Measurements from ENCODE around the gene MEP1B.
"Not testable (repeated sequence)": the region's sequence is repeated elsewhere in the genome, so short reads cannot be mapped to it uniquely, and the experiment has no call there.

Gene MEP1B

DNA sequence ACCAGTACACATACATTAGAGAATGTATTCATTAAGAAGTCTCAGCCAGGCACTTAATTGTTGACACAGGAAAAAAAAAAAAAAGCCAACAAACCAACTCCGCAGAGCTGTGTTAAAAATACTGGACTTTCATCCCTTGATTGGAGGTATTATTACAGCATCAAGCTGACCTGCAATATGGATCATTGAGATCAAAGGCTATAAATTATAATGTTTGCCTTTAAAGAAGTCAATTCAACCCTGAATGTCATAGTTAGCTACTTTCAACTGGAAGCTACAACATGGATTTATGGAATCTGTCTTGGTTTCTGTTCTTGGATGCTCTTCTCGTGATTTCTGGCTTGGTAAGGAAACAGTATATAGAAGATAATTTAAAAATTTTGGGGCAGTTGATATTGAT, at the start of gene MEP1B:
Gene MEP1B, plus strand, starts transcription at position 250 of the 400 bp plus-strand sequence. Its CDS starts 32 bp downstream, at position 282.
- TF ChIP-seq POLR2A (IDR thresholded peaks at IDR 0.05; ENCODE audit: low read depth, low read length) = no peak
- no peak for FAIRE-seq

GRCh38 chr18:32148185-32148870, 41.5 kb upstream of the MEP1B start:
- DNase-seq (ENCODE audit: insufficient read length, low spot score) = no peak
- no peak for TF ChIP-seq POLR2A (IDR thresholded peaks at IDR 0.05; ENCODE audit: low read depth, low read length)
- FAIRE-seq = no peak

More for the DNA sequence above, at the start of gene MEP1B:
- DNase-seq (ENCODE audit: insufficient read length, low spot score) = no peak

GRCh38 chr18:32152705-32153448, 37.0 kb upstream of the MEP1B start:
- no peak for TF ChIP-seq POLR2A (IDR thresholded peaks at IDR 0.05; ENCODE audit: low read depth, low read length)
- no peak for FAIRE-seq
- DNase-seq (ENCODE audit: insufficient read length, low spot score) = no peak

- TF ChIP-seq POLR2A (IDR thresholded peaks at IDR 0.05; ENCODE audit: low read depth, low read length) = no peak
- FAIRE-seq (no peak), DNase-seq (ENCODE audit: insufficient read length, low spot score) (no peak)
Observed at GRCh38 chr18:32156855-32157254, 33.0 kb upstream of the MEP1B start.

GRCh38 chr18:32157580-32157979, 32.3 kb upstream of the MEP1B start:
- no peak for TF ChIP-seq POLR2A (IDR thresholded peaks at IDR 0.05; ENCODE audit: low read depth, low read length)
- DNase-seq (ENCODE audit: insufficient read length, low spot score) (no peak), FAIRE-seq (no peak)

DNA sequence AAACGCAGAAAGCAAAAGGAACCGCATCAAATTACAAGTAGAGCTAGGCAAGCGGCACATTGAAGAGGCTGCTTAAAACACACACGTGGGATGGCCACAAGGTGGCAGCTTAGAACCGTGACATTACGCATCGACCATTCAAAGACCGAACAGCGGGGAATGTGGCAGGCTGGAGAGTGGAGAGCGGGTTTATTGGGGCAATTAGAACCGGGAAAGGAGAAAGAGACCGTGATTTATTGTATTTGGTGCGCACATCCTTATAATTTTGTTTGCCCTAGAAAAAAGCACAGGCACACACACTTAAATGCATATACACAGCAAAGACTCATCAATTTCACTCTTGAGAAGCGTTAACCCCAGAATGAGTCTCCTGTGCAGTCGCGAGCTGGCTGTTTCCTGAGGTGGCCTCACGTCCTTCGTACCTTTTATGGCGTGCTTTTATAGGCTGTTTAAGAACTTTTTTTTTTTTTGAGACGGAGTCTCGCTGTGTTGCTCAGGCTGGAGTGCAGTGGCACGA, 31.7 kb upstream of the MEP1B start:
- peak; percentile 57 for FAIRE-seq
- TF ChIP-seq POLR2A (IDR thresholded peaks at IDR 0.05; ENCODE audit: low read depth, low read length) = no peak
- DNase-seq (ENCODE audit: insufficient read length, low spot score) = peak; percentile 40

DNA sequence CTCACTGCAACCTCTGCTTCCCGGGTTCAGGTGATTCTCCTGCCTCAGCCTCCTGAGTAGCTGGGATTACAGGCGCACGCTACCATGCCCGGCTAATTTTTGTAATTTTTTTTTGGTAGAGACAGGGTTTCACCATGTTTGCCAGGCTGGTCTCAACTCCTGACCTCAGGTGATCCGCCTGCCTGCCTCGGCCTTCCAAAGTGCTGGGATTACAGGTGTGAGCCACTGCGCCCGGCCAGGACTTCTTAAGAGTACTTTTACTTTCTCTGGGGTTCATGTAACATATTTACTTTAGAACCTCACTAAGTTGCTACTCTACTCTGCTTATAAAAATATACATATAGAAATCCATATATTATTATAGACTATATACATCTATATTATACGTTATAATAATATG, 31.2 kb upstream of the MEP1B start:
- not testable (repeated sequence) for DNase-seq (ENCODE audit: insufficient read length, low spot score); FAIRE-seq

DNA sequence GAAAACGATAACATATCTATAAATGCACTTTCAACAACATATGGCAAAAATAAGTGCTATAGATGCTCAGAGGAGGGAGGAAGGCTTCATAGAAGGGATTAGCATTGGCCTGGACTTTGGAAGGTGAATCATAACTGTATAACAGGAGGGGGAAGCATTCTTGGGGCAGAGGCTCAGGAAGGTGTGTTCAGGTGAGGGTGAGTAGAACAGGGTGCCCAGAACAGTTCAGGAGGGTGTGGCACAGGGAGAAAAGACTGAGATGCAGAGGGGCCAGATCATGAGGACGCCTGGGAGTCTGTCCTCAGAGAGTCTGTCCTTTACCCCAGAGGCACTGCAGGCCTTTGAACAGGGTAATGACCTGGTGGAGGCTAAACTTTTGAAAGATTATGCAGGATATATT, 29.3 kb upstream of the MEP1B start:
- no peak for TF ChIP-seq POLR2A (IDR thresholded peaks at IDR 0.05; ENCODE audit: low read depth, low read length)
- no peak for FAIRE-seq
- DNase-seq (ENCODE audit: insufficient read length, low spot score) = no peak

DNA sequence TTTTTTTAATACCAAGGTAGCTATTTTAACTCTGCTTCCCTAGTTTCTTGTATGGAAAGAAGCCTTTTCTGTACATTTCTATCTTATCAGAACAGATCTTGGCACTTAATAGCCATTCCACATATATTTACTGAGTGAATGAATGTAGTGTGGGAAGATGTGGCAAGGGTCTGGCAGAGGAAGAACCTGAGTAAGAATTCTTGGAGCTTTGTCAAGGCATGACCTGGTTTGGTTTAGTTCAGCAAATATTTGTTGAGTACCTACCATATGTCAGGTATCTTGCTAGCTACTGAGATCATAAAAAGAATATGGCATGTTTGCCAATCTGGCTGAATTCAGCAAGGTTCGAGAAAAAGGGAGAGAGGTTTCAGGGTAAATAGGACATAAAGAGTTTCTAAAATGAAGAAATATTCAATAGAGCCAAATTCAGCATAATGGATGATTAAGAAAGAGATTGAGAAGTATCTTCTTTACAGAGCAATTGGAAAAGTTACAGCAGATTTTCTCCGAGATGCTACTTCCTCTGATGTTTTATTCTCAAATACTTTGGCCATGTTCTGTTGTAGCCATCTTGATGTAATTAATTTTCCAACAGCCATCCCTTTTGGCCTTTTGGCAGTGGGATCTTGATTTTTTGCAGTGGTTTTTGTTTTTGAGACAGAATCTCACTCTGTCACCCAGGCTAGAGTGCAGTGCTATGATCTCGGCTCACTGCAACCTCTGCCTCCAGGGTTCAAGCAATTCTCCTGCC, 21.7 kb upstream of the MEP1B start:
- TF ChIP-seq POLR2A (IDR thresholded peaks at IDR 0.05; ENCODE audit: low read depth, low read length) = no peak
- no peak for DNase-seq (ENCODE audit: insufficient read length, low spot score)
- FAIRE-seq = no peak

- TF ChIP-seq POLR2A (IDR thresholded peaks at IDR 0.05; ENCODE audit: low read depth, low read length) = no peak
- DNase-seq (ENCODE audit: insufficient read length, low spot score) (no peak), FAIRE-seq (no peak)
Observed at GRCh38 chr18:32173654-32174053, 16.2 kb upstream of the MEP1B start.

DNA sequence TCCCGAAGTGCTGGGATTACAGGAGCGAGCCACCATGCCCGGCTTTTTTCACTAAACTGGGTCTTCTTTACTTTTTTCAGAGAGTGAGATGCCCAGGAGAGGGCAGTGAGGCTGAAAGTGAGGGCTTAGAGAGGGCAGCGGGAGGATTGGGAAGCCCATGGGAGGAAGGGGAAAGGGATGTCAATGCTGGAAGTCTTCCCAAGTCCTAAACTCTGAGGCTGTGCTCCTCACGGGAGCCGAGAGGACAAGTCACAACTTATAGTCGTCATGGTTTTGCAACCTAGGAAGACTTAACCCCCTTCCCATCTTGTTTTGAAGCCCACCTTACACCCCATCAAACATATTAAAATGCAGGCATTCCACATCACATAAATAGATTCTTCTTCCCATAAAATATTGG, 15.1 kb upstream of the MEP1B start:
- no peak for FAIRE-seq
- TF ChIP-seq POLR2A (IDR thresholded peaks at IDR 0.05; ENCODE audit: low read depth, low read length) = no peak
- DNase-seq (ENCODE audit: insufficient read length, low spot score) = no peak

DNA sequence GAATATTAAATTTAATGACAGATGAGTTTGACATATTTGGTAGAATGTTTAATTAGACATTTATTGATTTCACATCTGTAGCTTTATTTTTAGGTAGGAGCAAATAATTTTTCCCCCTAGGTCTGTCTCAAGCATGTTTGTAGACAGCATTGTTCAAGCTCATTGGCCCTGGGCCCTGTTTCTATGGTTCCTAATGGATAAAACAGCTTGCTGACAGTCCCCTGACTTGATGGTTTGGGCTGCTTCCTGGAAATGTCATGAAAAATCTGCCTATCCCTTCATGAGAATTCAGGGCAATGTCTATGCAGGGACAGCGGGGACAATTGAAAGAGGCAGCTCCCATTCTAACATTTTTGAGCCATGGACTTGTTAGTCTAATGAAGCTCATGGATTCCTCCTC, 14.6 kb upstream of the MEP1B start:
- no peak for TF ChIP-seq POLR2A (IDR thresholded peaks at IDR 0.05; ENCODE audit: low read depth, low read length)
- FAIRE-seq = no peak
- DNase-seq (ENCODE audit: insufficient read length, low spot score) = no peak

DNA sequence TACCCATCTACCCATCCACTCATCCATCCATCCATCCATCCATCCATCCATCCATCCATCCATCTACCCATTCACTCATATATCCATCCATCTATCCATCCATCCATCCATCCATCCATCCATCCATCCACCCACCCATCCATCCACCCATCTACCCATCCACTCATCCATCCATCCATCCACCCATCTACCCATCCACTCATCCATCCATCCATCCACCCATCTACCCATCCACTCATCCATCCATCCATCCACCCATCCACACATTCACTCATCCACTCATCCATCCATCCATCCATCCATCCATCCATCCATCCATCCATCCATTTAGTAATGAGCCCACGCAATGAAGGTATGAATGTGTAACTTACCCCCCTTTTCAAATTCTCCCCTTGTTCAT, 13.1 kb upstream of the MEP1B start:
- FAIRE-seq; DNase-seq (ENCODE audit: insufficient read length, low spot score): not testable (repeated sequence)

DNA sequence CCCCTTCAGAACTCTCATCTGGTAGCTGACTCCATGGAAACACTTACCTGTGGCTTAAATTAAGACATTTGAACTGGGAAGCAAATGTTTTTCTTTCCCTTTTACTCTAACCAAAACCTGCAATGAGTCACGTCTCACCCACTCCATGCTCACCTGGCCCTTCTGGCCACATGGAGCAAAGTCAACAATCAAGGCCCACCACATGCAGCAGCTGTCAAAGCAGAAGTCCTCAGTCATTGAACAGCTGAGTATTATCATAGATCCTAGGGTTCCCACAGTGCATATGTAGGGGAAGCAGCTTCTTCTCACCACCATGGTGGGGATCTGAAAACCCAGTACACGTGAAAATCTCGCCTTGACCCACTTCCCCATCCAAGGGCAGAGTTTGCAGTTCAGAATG, 12.3 kb upstream of the MEP1B start:
- FAIRE-seq (no peak), DNase-seq (ENCODE audit: insufficient read length, low spot score) (no peak)
- TF ChIP-seq POLR2A (IDR thresholded peaks at IDR 0.05; ENCODE audit: low read depth, low read length) = no peak
